ENCODE data around the gene HDAC8. TPM values are rescaled to one million over a fixed set of nuclear protein-coding genes. Genes with fewer than 3 reads are reported as not detected.
"Not testable (repeated sequence)": the region's sequence is repeated elsewhere in the genome, so short reads cannot be mapped to it uniquely, and the experiment has no call there.

The HDAC8 gene
- total and polyA plus RNA-seq, 12 donors: 32.1 to 232 (median 57.1) TPM

DNA sequence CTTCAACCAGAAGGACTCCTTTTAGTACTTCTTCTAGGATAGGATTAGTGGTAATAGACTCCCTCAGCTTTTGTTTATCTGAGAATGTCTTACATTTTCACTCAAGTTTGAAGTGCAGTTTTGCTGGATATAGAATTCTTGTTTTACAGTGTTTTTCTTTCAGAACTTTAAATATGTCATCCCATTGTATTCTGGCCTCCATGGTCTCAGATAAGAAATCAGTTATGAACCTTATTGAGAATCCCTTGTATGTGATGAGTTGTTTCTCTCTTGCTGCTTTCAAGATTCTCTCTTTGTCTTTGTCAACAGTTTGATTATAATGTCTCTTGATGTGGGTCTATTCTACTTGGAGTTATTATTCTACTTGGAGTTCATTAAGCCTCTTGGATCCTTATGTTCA lies 150.8 kb downstream of the HDAC8 start:
- H3K9me3 ChIP-seq (replicated peaks in 1 of 3): peaks cover 0 to 2% (median 0%) of the 10 kb centered on the region in 3 donors
- H3K4me3 ChIP-seq: no peak overlapping the region
- intact Hi-C loops (cut with DNase I): no loop called here
- no peaks in the 10 kb centered on the region for H3K27me3 ChIP-seq
- DNase-seq: no peak
- no peak overlapping the region for H3K27ac ChIP-seq
- H3K36me3 ChIP-seq (replicated peaks in 1 of 2): no peaks in the 10 kb centered on the region
- TF ChIP-seq, protein P1, sequence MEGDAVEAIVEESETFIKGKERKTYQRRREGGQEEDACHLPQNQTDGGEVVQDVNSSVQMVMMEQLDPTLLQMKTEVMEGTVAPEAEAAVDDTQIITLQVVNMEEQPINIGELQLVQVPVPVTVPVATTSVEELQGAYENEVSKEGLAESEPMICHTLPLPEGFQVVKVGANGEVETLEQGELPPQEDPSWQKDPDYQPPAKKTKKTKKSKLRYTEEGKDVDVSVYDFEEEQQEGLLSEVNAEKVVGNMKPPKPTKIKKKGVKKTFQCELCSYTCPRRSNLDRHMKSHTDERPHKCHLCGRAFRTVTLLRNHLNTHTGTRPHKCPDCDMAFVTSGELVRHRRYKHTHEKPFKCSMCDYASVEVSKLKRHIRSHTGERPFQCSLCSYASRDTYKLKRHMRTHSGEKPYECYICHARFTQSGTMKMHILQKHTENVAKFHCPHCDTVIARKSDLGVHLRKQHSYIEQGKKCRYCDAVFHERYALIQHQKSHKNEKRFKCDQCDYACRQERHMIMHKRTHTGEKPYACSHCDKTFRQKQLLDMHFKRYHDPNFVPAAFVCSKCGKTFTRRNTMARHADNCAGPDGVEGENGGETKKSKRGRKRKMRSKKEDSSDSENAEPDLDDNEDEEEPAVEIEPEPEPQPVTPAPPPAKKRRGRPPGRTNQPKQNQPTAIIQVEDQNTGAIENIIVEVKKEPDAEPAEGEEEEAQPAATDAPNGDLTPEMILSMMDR (IDR thresholded peaks at IDR 0.05): no peak
- no peak for TF ChIP-seq POLR2A (IDR thresholded peaks at IDR 0.05)
- no peaks in the 10 kb centered on the region for H3K4me1 ChIP-seq (replicated peaks in 1 of 2)

DNA sequence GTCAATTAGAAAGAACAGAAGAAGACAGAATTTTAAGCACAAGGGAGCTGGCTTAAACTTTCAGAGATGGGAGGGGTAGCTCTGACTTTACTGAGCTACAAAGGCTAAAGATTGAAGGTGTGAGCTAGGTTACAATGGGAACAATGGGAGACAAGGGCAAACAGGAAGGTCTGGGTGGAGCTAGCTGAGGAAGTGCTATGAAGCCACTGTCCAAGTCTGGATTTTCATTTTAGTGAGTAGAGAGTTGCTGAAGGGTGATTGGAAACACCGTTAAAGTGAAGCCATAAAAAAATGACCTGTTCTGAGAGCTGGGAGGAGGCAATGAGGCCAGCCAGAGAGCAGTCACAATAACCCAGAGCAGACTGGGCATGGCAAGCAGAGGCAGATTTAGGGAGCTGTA lies 162.7 kb downstream of the HDAC8 start:
- DNase-seq: no peak
- Histone ChIP-seq H3K9me3 (replicated peaks in 1 of 3) (no peaks in the 10 kb centered on the region), H3K36me3 (replicated peaks in 1 of 2) (no peaks in the 10 kb centered on the region), H3K4me1 (replicated peaks in 1 of 2) (no peaks in the 10 kb centered on the region), H3K27ac (no peak overlapping the region), H3K4me3 (no peak overlapping the region), H3K27me3 (peaks cover 12% of the 10 kb centered on the region)
- intact Hi-C loops (cut with DNase I): no loop called here
- 74 to 100% (median 85%) methylated on average over 1 of the region's 1 CpG for WGBS, 4 donors
- no peak for TF ChIP-seq POLR2A (IDR thresholded peaks at IDR 0.05)
- TF ChIP-seq, protein P1 (IDR thresholded peaks at IDR 0.05): no peak

DNA sequence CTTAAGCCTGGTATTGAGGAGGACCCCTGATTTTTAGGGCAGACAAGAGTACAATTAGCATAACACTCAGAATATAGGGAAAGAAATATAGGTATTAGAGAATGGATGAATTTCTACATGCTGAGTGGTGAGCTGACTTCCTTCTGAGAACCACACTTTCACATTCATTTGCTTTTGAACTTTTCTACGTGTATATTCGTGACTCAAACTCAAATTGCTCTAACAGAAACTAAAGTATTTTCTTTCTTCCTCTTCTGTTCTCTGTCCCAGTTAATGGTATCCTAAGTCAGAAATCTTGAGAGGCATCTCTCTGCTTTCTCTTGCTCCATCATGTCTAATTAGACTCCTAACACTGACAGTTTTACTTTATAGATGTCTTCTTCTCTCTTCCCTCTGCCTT lies 163.8 kb downstream of the HDAC8 start:
- H3K9me3 ChIP-seq (replicated peaks in 1 of 3): no peaks in the 10 kb centered on the region
- intact Hi-C loops (cut with DNase I): no loop called here
- WGBS, 4 donors: 53 to 97% (median 82%) methylated on average over 2 of the region's 2 CpGs
- no peak overlapping the region for H3K27ac ChIP-seq
- peaks cover 12% of the 10 kb centered on the region for H3K27me3 ChIP-seq
- DNase-seq: no peak
- no peak overlapping the region for H3K4me3 ChIP-seq
- H3K4me1 ChIP-seq (replicated peaks in 1 of 2): no peaks in the 10 kb centered on the region
- TF ChIP-seq, protein P1 (IDR thresholded peaks at IDR 0.05): no peak
- no peak for TF ChIP-seq POLR2A (IDR thresholded peaks at IDR 0.05)
- no peaks in the 10 kb centered on the region for H3K36me3 ChIP-seq (replicated peaks in 1 of 2)

DNA sequence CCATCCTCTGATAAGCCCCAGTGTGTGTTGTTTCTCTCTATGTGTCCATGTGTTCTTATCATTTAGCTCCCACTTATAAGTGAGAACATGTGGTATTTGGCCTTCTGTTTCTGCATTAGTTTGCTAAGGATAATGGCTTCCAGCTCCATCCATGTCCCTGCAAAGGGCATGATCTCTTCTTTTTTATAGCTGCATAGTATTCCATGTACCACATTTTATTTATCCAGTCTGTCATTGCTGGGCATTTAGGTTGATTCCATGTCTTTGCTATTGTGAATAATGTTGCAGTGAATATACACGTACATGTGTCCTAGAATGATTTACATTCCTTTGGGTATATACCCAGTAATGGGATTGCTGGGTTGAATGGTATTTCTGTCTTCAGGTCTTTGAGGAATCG lies 167.5 kb downstream of the HDAC8 start:
- H3K36me3 ChIP-seq (replicated peaks in 1 of 2); intact Hi-C loops (cut with DNase I); DNase-seq; H3K4me3 ChIP-seq; H3K9me3 ChIP-seq (replicated peaks in 1 of 3); H3K27ac ChIP-seq; H3K4me1 ChIP-seq (replicated peaks in 1 of 2): not testable (repeated sequence)
- WGBS, 4 donors: 81 to 100% (median 91%) methylated on average over 2 of the region's 2 CpGs
- peaks cover 12% of the 10 kb centered on the region for H3K27me3 ChIP-seq

DNA sequence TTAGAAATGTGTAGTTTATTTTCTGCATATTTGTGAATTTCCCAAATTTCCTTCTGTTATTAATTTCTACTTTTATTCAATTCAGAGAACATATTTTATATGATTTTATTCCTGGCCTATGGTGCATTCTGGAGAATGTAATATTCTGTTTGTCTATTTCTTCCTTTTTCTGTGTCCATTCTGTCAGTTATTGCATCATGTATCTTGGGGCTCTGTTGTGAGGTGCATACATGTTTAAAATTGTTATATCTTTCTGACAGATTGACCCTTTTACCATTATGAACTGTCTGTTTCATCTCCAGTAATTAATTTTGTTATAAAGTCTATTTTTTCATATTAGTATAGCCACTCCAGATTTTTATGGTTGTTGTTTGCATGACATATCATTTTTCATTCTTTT lies 170.0 kb downstream of the HDAC8 start:
- intact Hi-C loops (cut with DNase I): no loop called here

More for the DNA sequence above, 170.0 kb downstream of the HDAC8 start:
- H3K9me3 ChIP-seq (replicated peaks in 1 of 3): no peaks in the 10 kb centered on the region
- no peak overlapping the region for H3K4me3 ChIP-seq
- TF ChIP-seq POLR2A (IDR thresholded peaks at IDR 0.05): no peak
- TF ChIP-seq, protein P1 (IDR thresholded peaks at IDR 0.05): no peak
- no peaks in the 10 kb centered on the region for H3K36me3 ChIP-seq (replicated peaks in 1 of 2)
- no peaks in the 10 kb centered on the region for H3K4me1 ChIP-seq (replicated peaks in 1 of 2)
- H3K27me3 ChIP-seq: no peaks in the 10 kb centered on the region
- no peak for DNase-seq
- H3K27ac ChIP-seq: no peak overlapping the region

Measured in adrenal gland (tissue), 12 donors.